Measurements from ENCODE around the gene RBMS1. TPM values are rescaled to one million over a fixed set of nuclear protein-coding genes. Genes with fewer than 3 reads are reported as not detected.

The RBMS1 gene
- total and polyA plus RNA-seq, 2 of the 13 experiments (the other 11 are each of a cell fraction or from before 2014, with no cell fraction given): 55.5 to 110 TPM

GRCh38 chr2:160335441-160335840, 158.2 kb downstream of the RBMS1 start:
- no peak for DNase-seq (ENCODE audit: low spot score)
- no TSS peak for BruUV-seq (replicated peaks)
- ChIA-PET POLR2A (no interaction called here), CTCF (ENCODE audit: low intra/inter-chr PET ratio, low total read pairs) (no interaction called here)
- Histone ChIP-seq H2AFZ (ENCODE audit: low read length) (no peak overlapping the region), H3K4me3 (replicated peaks in 1 of 3; ENCODE audit: insufficient read depth in 1 of 3, low read depth in 2 of 3, low read length in 3 of 3) (no peak overlapping the region), H3K27me3 (ENCODE audit: control insufficient read depth in 1 of 2, insufficient read depth in 2 of 2, low read length in 2 of 2) (no peaks in the 10 kb centered on the region), H4K20me1 (ENCODE audit: insufficient read depth, low read length) (peaks cover 16% of the 10 kb centered on the region; the same call in 1 of the 2 replicates), H3K36me3 (replicated peaks in 1 of 2; ENCODE audit: control insufficient read depth in 1 of 2, insufficient read depth in 2 of 2, low read length in 2 of 2) (no peaks in the 10 kb centered on the region), H3K4me2 (ENCODE audit: low read depth, low read length) (no peak overlapping the region), H3K9ac (ENCODE audit: insufficient read depth, low read depth, low read length) (no peak overlapping the region), H3K79me2 (ENCODE audit: insufficient read depth, low read length) (peaks cover 9% of the 10 kb centered on the region), H3K27ac (ENCODE audit: extremely low read length, insufficient read depth, low read length) (no peak overlapping the region), H3K4me1 (ENCODE audit: insufficient read depth, low read length) (no peaks in the 10 kb centered on the region), H3K9me3 (ENCODE audit: low read length) (no peaks in the 10 kb centered on the region)
- intact Hi-C loops (cut with micrococcal nuclease; ENCODE audit: unreplicated experiment): no loop called here
- 96% methylated on average over 5 of the region's 5 CpGs for WGBS (ENCODE audit: low lambda C conversion rate)
- no peak for FAIRE-seq
- ATAC-seq: no peak
- in situ Hi-C loops (cut with HindIII; ENCODE audit: extremely low pct_ligation_motif_present, low pct_unique_long_range_greater_than_20kb): no loop called here
- no peak for TF ChIP-seq HOMEZ (CRISPR knock-in tag; IDR thresholded peaks at IDR 0.05; ENCODE audit: low read depth)

- no peak for FAIRE-seq
- ChIA-PET CTCF (ENCODE audit: low intra/inter-chr PET ratio, low total read pairs) (no interaction called here), POLR2A (no interaction called here)
- Histone ChIP-seq H3K4me2 (ENCODE audit: low read depth, low read length) (no peak overlapping the region), H3K9ac (ENCODE audit: insufficient read depth, low read depth, low read length) (no peak overlapping the region), H3K36me3 (replicated peaks in 1 of 2; ENCODE audit: control insufficient read depth in 1 of 2, insufficient read depth in 2 of 2, low read length in 2 of 2) (no peaks in the 10 kb centered on the region), H3K4me3 (replicated peaks in 1 of 3; ENCODE audit: insufficient read depth in 1 of 3, low read depth in 2 of 3, low read length in 3 of 3) (no peak overlapping the region), H3K79me2 (ENCODE audit: insufficient read depth, low read length) (peaks cover 9% of the 10 kb centered on the region), H4K20me1 (ENCODE audit: insufficient read depth, low read length) (peaks cover 25% of the 10 kb centered on the region), H3K4me1 (ENCODE audit: insufficient read depth, low read length) (peaks cover 10% of the 10 kb centered on the region), H3K27ac (ENCODE audit: extremely low read length, insufficient read depth, low read length) (no peak overlapping the region), H3K27me3 (ENCODE audit: control insufficient read depth in 1 of 2, insufficient read depth in 2 of 2, low read length in 2 of 2) (no peaks in the 10 kb centered on the region), H3K9me3 (ENCODE audit: low read length) (no peaks in the 10 kb centered on the region), H2AFZ (ENCODE audit: low read length) (no peak overlapping the region)
- peak; percentile 71 for TF ChIP-seq MAFF (IDR thresholded peaks at IDR 0.05; ENCODE audit: low read depth, low read length)
- no peak for TF ChIP-seq CC2D1A (CRISPR knock-in tag; IDR thresholded peaks at IDR 0.05)
- TF ChIP-seq MAFK (conservative IDR thresholded peaks at IDR 0.05 in 1 of 2, IDR thresholded peaks at IDR 0.05 in 1 of 2; ENCODE audit: low read length in 2 of 2): peak; percentile 69 to 81
- no peak for TF ChIP-seq ZSCAN9 (CRISPR knock-in tag; IDR thresholded peaks at IDR 0.05; ENCODE audit: borderline replicate concordance)
- ATAC-seq: no peak
- WGBS (ENCODE audit: low lambda C conversion rate): 96% methylated on average over 4 of the region's 4 CpGs
- no TSS peak for BruUV-seq (replicated peaks)
- intact Hi-C loops (cut with micrococcal nuclease; ENCODE audit: unreplicated experiment): no loop called here
- no peak for DNase-seq (ENCODE audit: low spot score)
- in situ Hi-C loops (cut with HindIII; ENCODE audit: extremely low pct_ligation_motif_present, low pct_unique_long_range_greater_than_20kb): loop anchor here (5.0 kb wide), 1 partner anchor 73 kb away; no protein-coding TSS in a partner anchor
These were observed 159.4 kb downstream of the RBMS1 start for GRCh38 chr2:160334028-160334741.

Data from HepG2 (cell line).